HepG2 (cell line): ENCODE measurements around the gene P3H4. TPM values are rescaled to one million over a fixed set of nuclear protein-coding genes. Genes with fewer than 3 reads are reported as not detected.

Source experiments
- ARNTL ChIP-seq: sonication (generic); formaldehyde crosslinking; IDR thresholded peaks from 2 replicates; pipeline ENCODE4 v1.4.0; 2020; ENCODE audit warnings: mild to moderate bottlenecking, missing genetic modification reagents
- FOXP1 ChIP-seq, 2 experiments: fragments of 450-650 bp in 1 of 2; IDR thresholded peaks; 2 replicates each; pipeline ENCODE4 v1.6.1; 2017 to 2018; ENCODE audit warnings: antibody characterized with exemption in 1 of 2
- HDAC6 ChIP-seq: fragments of 200-600 bp; sonication (generic); IDR thresholded peaks from 2 replicates; pipeline ENCODE4 v1.7.0; 2017; ENCODE audit warnings: mild to moderate bottlenecking, antibody characterized with exemption, low read length, low read depth
- NR1H2 ChIP-seq: sonication (generic); formaldehyde crosslinking; IDR thresholded peaks from 2 replicates; pipeline ENCODE4 v1.8.1; 2022; ENCODE audit warnings: low read depth, missing genetic modification reagents, borderline replicate concordance
- PPARG ChIP-seq: conservative IDR thresholded peaks from 2 replicates; pipeline ENCODE4 v1.6.1; 2016; ENCODE audit warnings: missing biosample characterization, missing genetic modification reagents
- SMAD3 ChIP-seq: sonication (generic); formaldehyde crosslinking; IDR thresholded peaks from 2 replicates; pipeline ENCODE4 v1.4.0; 2020; ENCODE audit warnings: missing genetic modification reagents
- TGIF2 ChIP-seq: IDR thresholded peaks from 2 replicates; pipeline ENCODE4 v1.6.1; 2016; ENCODE audit warnings: control low read depth, missing compliant biosample characterization
- ZBTB7B ChIP-seq: sonication (generic); formaldehyde crosslinking; IDR thresholded peaks from 2 replicates; pipeline ENCODE4 v1.4.0; 2020; ENCODE audit warnings: missing genetic modification reagents
- ZFX ChIP-seq: sonication (generic); formaldehyde crosslinking; IDR thresholded peaks from 2 replicates; pipeline ENCODE4 v1.4.0; 2020; ENCODE audit warnings: mild to moderate bottlenecking, low read depth, missing genetic modification reagents, moderate library complexity
- ZNF367 ChIP-seq: sonication (generic); formaldehyde crosslinking; IDR thresholded peaks from 2 replicates; pipeline ENCODE4 v1.4.0; 2020; ENCODE audit warnings: missing genetic modification reagents, borderline replicate concordance
- ZNF501 ChIP-seq: sonication (generic); formaldehyde crosslinking; IDR thresholded peaks from 2 replicates; pipeline ENCODE4 v1.5.1; 2020; ENCODE audit warnings: mild to moderate bottlenecking, moderate library complexity, missing genetic modification reagents
- ZNF550 ChIP-seq: sonication (generic); formaldehyde crosslinking; IDR thresholded peaks from 2 replicates; pipeline ENCODE4 v1.4.0; 2020; ENCODE audit warnings: mild to moderate bottlenecking, missing genetic modification reagents, borderline replicate concordance
- ZNF572 ChIP-seq: sonication (generic); formaldehyde crosslinking; IDR thresholded peaks from 2 replicates; pipeline ENCODE4 v1.5.1; 2020; ENCODE audit warnings: mild to moderate bottlenecking, missing genetic modification reagents
- ZNF607 ChIP-seq: sonication (generic); formaldehyde crosslinking; IDR thresholded peaks from 2 replicates; pipeline ENCODE4 v1.5.1; 2020; ENCODE audit warnings: missing genetic modification reagents, mild to moderate bottlenecking, borderline replicate concordance
- ZNF782 ChIP-seq: sonication (generic); formaldehyde crosslinking; IDR thresholded peaks from 2 replicates; pipeline ENCODE4 v1.4.0; 2020; ENCODE audit warnings: missing genetic modification reagents, mild to moderate bottlenecking, borderline replicate concordance
- ZSCAN21 ChIP-seq: sonication (generic); formaldehyde crosslinking; IDR thresholded peaks from 2 replicates; pipeline ENCODE4 v1.8.0; 2022; ENCODE audit warnings: mild to moderate bottlenecking, missing genetic modification reagents, moderate library complexity, borderline replicate concordance
- polyA plus RNA-seq, 8 experiments: library from polyadenylated mRNA; depleted of rRNA in 3 of 8; stranded (reverse) in 7 of 8; unstranded in 1 of 8; fragments of >200 nt; fragmentation: Illumina TruSeq in 4 of 8; extraction: Trizol in 4 of 8; gene quantifications; 2 replicates each; pipeline versions ENCODE4 v1.2.1 to v1.2.3, GENCODE V29; 2011 to 2016; ENCODE audit warnings: low read depth in 4 of 8, missing spikeins in 1 of 8, mixed read lengths in 1 of 8; ENCODE audit not compliant: insufficient read depth in 1 of 8
- total RNA-seq, 5 experiments: library from RNA; depleted of rRNA; stranded (reverse); fragments of >200 nt; fragmentation: Illumina TruSeq; extraction: Trizol; gene quantifications; 2 replicates each; pipeline ENCODE4 v1.2.3, GENCODE V29; 2016; ENCODE audit warnings: low read depth in 1 of 5
- TF ChIP-seq, protein P1 (sequence below), 2 experiments: fragments of 450-650 bp in 1 of 2; sonication (generic) in 1 of 2; formaldehyde crosslinking in 1 of 2; IDR thresholded peaks; 2 replicates each; pipeline versions ENCODE4 v1.6.1 to v1.8.0; 2016 to 2022; ENCODE audit warnings: antibody characterized with exemption in 1 of 2, mild to moderate bottlenecking in 1 of 2, missing genetic modification reagents in 1 of 2
- TF ChIP-seq, protein P2 (sequence below): sonication (generic); formaldehyde crosslinking; IDR thresholded peaks from 2 replicates; pipeline ENCODE4 v1.8.1; 2023; ENCODE audit warnings: mild to moderate bottlenecking, missing genetic modification reagents

P3H4 gene
- total and polyA plus RNA-seq, 2 of the 13 experiments (the other 11 are each of a cell fraction or from before 2014, with no cell fraction given): 37.1 to 50.6 TPM

DNA sequence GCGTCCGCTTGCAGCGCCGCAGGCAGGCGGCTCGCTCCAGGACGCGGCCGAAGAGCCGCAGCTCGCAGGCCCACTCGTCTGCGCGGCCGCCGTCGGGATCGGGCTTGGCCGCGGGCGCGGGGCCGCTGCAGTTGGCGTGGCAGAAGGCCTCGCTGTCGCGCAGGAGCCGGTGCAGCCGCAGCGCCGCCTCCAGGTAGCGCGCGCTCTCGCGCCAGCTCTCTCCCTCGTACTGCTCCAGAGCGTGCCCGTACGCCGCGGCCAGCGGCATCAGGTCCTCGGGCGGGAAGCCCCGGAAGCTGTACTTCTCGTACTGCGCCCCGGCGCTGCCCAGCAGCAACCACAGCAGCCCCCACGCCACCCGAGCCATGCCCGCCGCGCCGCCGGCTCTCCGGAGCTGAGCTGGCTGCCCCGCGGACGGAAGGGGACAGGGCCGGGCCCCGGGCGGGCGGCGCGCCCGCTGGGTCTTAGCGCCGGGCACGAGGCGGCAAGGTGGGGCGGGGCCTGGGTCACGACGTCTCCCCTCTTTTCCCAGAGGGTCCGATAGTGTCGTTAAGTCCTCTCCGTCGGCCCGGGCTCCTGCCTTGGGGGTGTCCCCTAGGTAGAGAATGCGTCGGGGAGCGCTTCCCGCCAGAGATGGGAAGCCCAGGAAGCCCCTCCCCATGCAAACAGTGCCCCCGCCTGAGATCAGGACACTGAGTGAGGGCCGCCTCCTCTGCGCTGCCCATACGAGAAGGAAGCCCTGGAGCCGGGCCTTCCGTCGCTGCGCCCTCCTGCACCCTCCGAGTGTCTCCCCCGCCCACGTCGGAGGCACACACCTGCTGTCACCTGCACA is at the start of gene P3H4 (continued):
- no peak for TF ChIP-seq NR1H2 (CRISPR knock-in tag)
- peak; percentile 28; the same call in 1 of the 2 replicates for TF ChIP-seq ZBTB7B (CRISPR knock-in tag)
- peak; percentile 82; the same call in 1 of the 2 replicates for TF ChIP-seq ZNF572 (CRISPR knock-in tag)
- TF ChIP-seq HDAC6: no peak
- TF ChIP-seq, protein P1, sequence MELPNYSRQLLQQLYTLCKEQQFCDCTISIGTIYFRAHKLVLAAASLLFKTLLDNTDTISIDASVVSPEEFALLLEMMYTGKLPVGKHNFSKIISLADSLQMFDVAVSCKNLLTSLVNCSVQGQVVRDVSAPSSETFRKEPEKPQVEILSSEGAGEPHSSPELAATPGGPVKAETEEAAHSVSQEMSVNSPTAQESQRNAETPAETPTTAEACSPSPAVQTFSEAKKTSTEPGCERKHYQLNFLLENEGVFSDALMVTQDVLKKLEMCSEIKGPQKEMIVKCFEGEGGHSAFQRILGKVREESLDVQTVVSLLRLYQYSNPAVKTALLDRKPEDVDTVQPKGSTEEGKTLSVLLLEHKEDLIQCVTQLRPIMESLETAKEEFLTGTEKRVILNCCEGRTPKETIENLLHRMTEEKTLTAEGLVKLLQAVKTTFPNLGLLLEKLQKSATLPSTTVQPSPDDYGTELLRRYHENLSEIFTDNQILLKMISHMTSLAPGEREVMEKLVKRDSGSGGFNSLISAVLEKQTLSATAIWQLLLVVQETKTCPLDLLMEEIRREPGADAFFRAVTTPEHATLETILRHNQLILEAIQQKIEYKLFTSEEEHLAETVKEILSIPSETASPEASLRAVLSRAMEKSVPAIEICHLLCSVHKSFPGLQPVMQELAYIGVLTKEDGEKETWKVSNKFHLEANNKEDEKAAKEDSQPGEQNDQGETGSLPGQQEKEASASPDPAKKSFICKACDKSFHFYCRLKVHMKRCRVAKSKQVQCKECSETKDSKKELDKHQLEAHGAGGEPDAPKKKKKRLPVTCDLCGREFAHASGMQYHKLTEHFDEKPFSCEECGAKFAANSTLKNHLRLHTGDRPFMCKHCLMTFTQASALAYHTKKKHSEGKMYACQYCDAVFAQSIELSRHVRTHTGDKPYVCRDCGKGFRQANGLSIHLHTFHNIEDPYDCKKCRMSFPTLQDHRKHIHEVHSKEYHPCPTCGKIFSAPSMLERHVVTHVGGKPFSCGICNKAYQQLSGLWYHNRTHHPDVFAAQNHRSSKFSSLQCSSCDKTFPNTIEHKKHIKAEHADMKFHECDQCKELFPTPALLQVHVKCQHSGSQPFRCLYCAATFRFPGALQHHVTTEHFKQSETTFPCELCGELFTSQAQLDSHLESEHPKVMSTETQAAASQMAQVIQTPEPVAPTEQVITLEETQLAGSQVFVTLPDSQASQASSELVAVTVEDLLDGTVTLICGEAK (IDR thresholded peaks at IDR 0.05): no peak
- TF ChIP-seq, protein P1 (CRISPR knock-in tag; IDR thresholded peaks at IDR 0.05): peak; percentile 48; the same call in 1 of the 2 replicates
- peak; percentile 92 for TF ChIP-seq ZFX (CRISPR knock-in tag)
- TF ChIP-seq ZNF607: peak; percentile 74
- TF ChIP-seq SMAD3 (CRISPR knock-in tag): 0 out of 2 replicates have a peak, but pooled peaks have one; percentile 27
- no peak for TF ChIP-seq ARNTL (CRISPR knock-in tag)
- TF ChIP-seq ZNF367 (CRISPR knock-in tag): no peak; the same call in 1 of the 2 replicates
- TF ChIP-seq, protein P2, sequence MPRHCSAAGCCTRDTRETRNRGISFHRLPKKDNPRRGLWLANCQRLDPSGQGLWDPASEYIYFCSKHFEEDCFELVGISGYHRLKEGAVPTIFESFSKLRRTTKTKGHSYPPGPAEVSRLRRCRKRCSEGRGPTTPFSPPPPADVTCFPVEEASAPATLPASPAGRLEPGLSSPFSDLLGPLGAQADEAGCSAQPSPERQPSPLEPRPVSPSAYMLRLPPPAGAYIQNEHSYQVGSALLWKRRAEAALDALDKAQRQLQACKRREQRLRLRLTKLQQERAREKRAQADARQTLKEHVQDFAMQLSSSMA: 0 out of 2 replicates have a peak, but pooled peaks have one; percentile 20
- TF ChIP-seq PPARG (CRISPR knock-in tag): 0 out of 2 replicates have a peak, but pooled peaks have one; percentile 15
- TF ChIP-seq ZNF782 (CRISPR knock-in tag): peak; percentile 71; the same call in 1 of the 2 replicates
- TF ChIP-seq TGIF2 (CRISPR knock-in tag): peak; percentile 49; the same call in 1 of the 2 replicates
- no peak for TF ChIP-seq ZNF550 (CRISPR knock-in tag)
- no peak; the same call in 1 of the 2 replicates for TF ChIP-seq ZSCAN21 (CRISPR knock-in tag)
- no peak for TF ChIP-seq FOXP1 (IDR thresholded peaks at IDR 0.05)
- TF ChIP-seq FOXP1 (CRISPR knock-in tag; IDR thresholded peaks at IDR 0.05): no peak; the same call in 1 of the 2 replicates
- TF ChIP-seq ZNF501 (CRISPR knock-in tag): peak; percentile 54; the same call in 1 of the 2 replicates
